ENCODE data around the gene TRIM24. TPM values are rescaled to one million over a fixed set of nuclear protein-coding genes. Genes with fewer than 3 reads are reported as not detected.
"Not testable (repeated sequence)": the region's sequence is repeated elsewhere in the genome, so short reads cannot be mapped to it uniquely, and the experiment has no call there.

The TRIM24 gene
- polyA plus RNA-seq, 1 of the 3 experiments (the other 2 are of a cell fraction): 5.3 TPM

- TF ChIP-seq RAD21 (IDR thresholded peaks at IDR 0.05; ENCODE audit: low read length) (no peak), SMC3 (IDR thresholded peaks at IDR 0.05; ENCODE audit: low read depth, low read length) (no peak), JUND (IDR thresholded peaks at IDR 0.05) (no peak), RXRA (IDR thresholded peaks at IDR 0.05; ENCODE audit: borderline replicate concordance, low read depth) (no peak), RCOR1 (IDR thresholded peaks at IDR 0.05; ENCODE audit: low read length) (no peak), EZH2phosphoT487 (IDR thresholded peaks at IDR 0.05; ENCODE audit: borderline replicate concordance, low read depth) (no peak), FOXJ3 (CRISPR knock-in tag; IDR thresholded peaks at IDR 0.05) (no peak), MXI1 (IDR thresholded peaks at IDR 0.05; ENCODE audit: low read depth, low read length) (no peak), GABPA (IDR thresholded peaks at IDR 0.05; ENCODE audit: low read depth) (no peak), ELF1 (IDR thresholded peaks at IDR 0.05) (no peak), MAX (IDR thresholded peaks at IDR 0.05; ENCODE audit: low read depth) (no peak)
Observed at GRCh38 chr7:138483531-138483930, 23.5 kb downstream of the TRIM24 start (continued).

GRCh38 chr7:138485508-138485907, 25.4 kb downstream of the TRIM24 start:
- H3K4me3 ChIP-seq (ENCODE audit: low read depth in 2 of 2, low read length in 1 of 2); DNase-seq; H2AFZ ChIP-seq (ENCODE audit: low read depth); H4K20me1 ChIP-seq (ENCODE audit: insufficient read depth); H3K27me3 ChIP-seq (ENCODE audit: insufficient read depth); H3K27ac ChIP-seq (ENCODE audit: low read depth in 2 of 2, low read length in 1 of 2); H3K36me3 ChIP-seq (replicated peaks in 1 of 2; ENCODE audit: control insufficient read depth in 1 of 2, insufficient read depth in 2 of 2, low read length in 1 of 2); H3K4me2 ChIP-seq; H3F3A ChIP-seq (replicated peaks; ENCODE audit: insufficient read depth); H3K9me3 ChIP-seq; H3K4me1 ChIP-seq (ENCODE audit: control insufficient read depth in 1 of 2, insufficient read depth in 2 of 2, low read depth in 1 of 2, low read length in 1 of 2); POLR2A ChIA-PET; H3K9me2 ChIP-seq; H3K9ac ChIP-seq; CTCF ChIA-PET: not testable (repeated sequence)
- WGBS (ENCODE audit: low lambda C conversion rate): 96% methylated on average over 1 of the region's 1 CpG
- peaks cover 98% of the 10 kb centered on the region for H3K79me2 ChIP-seq (ENCODE audit: insufficient read depth)

- H2AFZ ChIP-seq (ENCODE audit: low read depth); H4K20me1 ChIP-seq (ENCODE audit: insufficient read depth); H3K4me2 ChIP-seq; H3K27ac ChIP-seq (ENCODE audit: low read depth in 2 of 2, low read length in 1 of 2); H3K36me3 ChIP-seq (replicated peaks in 1 of 2; ENCODE audit: control insufficient read depth in 1 of 2, insufficient read depth in 2 of 2, low read length in 1 of 2); H3F3A ChIP-seq (replicated peaks; ENCODE audit: insufficient read depth); POLR2A ChIA-PET; H3K4me3 ChIP-seq (ENCODE audit: low read depth in 2 of 2, low read length in 1 of 2); H3K4me1 ChIP-seq (ENCODE audit: control insufficient read depth in 1 of 2, insufficient read depth in 2 of 2, low read depth in 1 of 2, low read length in 1 of 2); H3K9me3 ChIP-seq; DNase-seq; H3K9ac ChIP-seq; H3K9me2 ChIP-seq; H3K27me3 ChIP-seq (ENCODE audit: insufficient read depth): not testable (repeated sequence)
- 87% methylated on average over 6 of the region's 6 CpGs for WGBS (ENCODE audit: low lambda C conversion rate)
- CTCF ChIA-PET: interaction anchor here (1.1 kb wide), 1 partner anchor 16 kb away, joined by 4 read pairs; no protein-coding TSS in a partner anchor
- peaks cover 98% of the 10 kb centered on the region for H3K79me2 ChIP-seq (ENCODE audit: insufficient read depth)
Observed at GRCh38 chr7:138489139-138489538, 29.1 kb downstream of the TRIM24 start.

All from SK-N-SH (cell line).